G401 (cell line): ENCODE data around the gene CDH26. TPM values are rescaled to one million over a fixed set of nuclear protein-coding genes. Genes with fewer than 3 reads are reported as not detected.
"Not testable (repeated sequence)": the region's sequence is repeated elsewhere in the genome, so short reads cannot be mapped to it uniquely, and the experiment has no call there.

Experiments used
- DNase-seq: peaks from one replicate; pipeline ENCODE4 v3.0.0-alpha.2; 2015; ENCODE audit warnings: low spot score
- in situ Hi-C: cut with HindIII; loops from 2 replicates; pipeline ENCODE4 v1.10.0; 2016; ENCODE audit warnings: low sequenced_read_pairs, mixed read lengths
- total RNA-seq: library from RNA; depleted of rRNA; stranded (reverse); fragments of >200 nt; shearing (Covaris generic); gene quantifications from 2 replicates; pipeline ENCODE4 v1.2.3, GENCODE V29; 2014

The CDH26 gene
- total RNA-seq, 1 experiment from 2014 or later = not detected

DNA sequence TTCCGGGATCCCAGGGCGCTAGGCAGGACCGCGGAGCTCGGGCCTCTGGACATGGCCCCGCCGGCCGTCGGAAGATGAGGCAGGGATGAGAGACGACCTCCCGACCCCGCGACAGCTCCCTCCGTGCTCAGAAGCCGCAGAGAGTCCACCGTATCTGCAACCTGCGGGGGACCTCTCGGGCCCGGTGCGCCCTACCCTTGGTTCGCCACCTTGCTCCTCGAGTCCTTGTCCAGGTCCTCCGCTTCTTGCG lies 18.4 kb upstream of the CDH26 start:
- in situ Hi-C loops = no loop called here
- no peak for DNase-seq

GRCh38 chr20:59940129-59940955 lies 17.9 kb upstream of the CDH26 start, which contains the start of the genes FAM217B and PPP1R3D:
TSS of gene FAM217B (plus strand) at chr20:59940389. CDS start at chr20:59943944, 3,555 bp downstream.
TSS of gene PPP1R3D (minus strand) at chr20:59940305. CDS start at chr20:59939931, 374 bp downstream.
- DNase-seq = peak; percentile 93
- in situ Hi-C loops = no loop called here

DNA sequence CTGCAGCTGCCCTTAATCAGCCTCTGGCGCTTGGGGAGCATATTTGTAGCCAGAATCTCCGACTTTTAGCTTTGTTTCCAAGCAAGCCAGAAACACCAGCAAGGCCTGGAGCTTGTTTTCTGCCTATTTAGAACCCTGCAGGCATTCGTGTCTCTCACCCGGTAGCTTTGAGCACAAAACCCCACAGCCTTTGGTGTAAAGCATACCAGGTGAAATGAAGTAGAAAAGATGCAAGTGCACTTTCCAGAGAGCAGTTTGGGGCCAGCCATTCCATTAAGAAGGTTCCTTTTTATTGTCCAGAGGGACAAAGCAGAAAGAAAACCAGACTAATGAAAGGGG lies 17.3 kb upstream of the CDH26 start:
- in situ Hi-C loops = no loop called here
- no peak for DNase-seq

DNA sequence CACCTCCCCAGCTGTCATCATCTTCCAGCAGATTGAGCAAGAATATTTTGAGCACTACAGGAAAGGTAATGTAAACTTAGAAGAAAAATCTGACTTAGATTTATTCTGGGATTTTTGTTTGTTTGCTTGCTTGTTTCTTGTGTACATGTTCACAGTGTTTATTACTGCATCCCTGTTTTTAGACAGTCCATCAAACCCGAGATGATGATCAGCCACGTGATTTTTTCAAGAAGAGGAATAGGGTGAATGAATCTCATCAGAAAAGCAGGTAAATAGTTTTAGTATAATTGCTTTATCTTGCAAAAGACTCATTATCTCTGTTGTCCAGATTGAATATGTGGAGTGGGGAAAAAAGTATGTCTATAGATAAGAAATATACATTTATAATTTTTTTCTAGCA lies 16.0 kb upstream of the CDH26 start:
- in situ Hi-C loops = no loop called here
- no peak for DNase-seq

GRCh38 chr20:59944726-59945125 lies 13.5 kb upstream of the CDH26 start:
- in situ Hi-C loops = no loop called here

GRCh38 chr20:59945175-59945574 lies 13.0 kb upstream of the CDH26 start:
- in situ Hi-C loops = no loop called here
- DNase-seq = no peak

More at GRCh38 chr20:59944726-59945125, 13.5 kb upstream of the CDH26 start:
- DNase-seq = no peak

DNA sequence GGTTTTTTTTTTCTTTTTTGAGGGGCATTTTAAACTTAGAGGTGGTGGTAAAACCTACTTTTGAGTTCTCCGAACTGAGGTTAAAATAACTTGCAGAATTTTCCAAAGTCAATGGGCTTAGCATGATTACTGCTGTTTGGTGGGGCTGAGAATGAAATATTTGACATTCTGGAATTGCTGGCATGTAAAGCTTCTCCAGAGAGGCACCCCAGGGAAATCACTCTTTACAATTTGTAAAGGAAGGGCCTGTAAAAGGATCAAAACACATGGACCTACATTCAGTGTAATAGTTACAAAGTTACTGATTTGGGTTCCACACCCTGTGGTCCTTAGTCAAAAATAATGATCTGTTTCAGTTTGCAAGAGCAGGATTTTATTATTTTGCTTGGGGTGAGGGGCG lies 12.5 kb upstream of the CDH26 start:
- in situ Hi-C loops = no loop called here
- DNase-seq = no peak

DNA sequence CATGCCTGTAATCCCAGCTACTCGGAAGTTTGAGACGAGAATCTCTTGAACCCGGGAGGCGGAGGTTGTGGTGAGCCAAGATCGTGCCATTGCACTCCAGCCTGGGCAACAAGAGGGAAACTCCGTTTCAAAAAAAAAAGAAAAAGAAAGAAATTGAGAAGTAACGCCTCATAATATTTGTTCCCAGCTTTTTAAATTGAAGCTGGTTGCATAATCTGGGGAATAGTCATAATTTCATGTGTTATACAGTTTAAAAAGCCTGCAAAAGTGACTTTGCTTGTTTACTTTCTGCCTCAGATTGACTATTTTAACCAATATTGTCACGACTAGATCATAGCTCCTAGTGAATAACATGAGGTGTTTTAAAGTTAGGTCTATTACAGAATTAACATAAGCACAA lies 10.8 kb upstream of the CDH26 start:
- in situ Hi-C loops = no loop called here
- no peak for DNase-seq

- in situ Hi-C loops = no loop called here
- no peak for DNase-seq
Measured at GRCh38 chr20:59948212-59948611, 10.0 kb upstream of the CDH26 start.

- DNase-seq = peak; percentile 66
- in situ Hi-C loops = no loop called here
Measured at GRCh38 chr20:59948828-59949720, 9.1 kb upstream of the CDH26 start.

- in situ Hi-C loops = no loop called here
Measured at GRCh38 chr20:59949911-59950310, 8.3 kb upstream of the CDH26 start.

DNA sequence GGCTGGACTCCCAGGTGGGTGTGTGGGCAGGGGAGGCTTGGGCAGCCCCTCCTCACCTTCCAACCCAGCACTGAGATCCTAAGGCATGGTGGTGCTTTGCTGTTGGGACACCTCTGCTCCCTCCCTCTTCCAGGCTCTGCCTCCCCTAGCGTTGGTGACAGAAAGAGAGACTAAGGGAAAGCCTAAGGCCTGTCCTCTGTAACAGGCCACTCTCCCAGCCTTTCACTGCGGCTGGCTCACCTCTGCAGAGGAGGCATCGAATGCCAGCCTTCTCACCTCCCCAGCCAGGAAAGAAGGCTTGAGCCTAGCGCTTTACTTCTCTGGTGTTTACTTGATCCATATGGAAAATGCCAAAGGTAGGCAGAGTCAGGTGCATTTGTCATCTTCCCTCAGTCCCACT lies 3.5 kb upstream of the CDH26 start:
- DNase-seq = no peak
- in situ Hi-C loops = no loop called here

More at GRCh38 chr20:59949911-59950310, 8.3 kb upstream of the CDH26 start:
- no peak for DNase-seq

GRCh38 chr20:59955131-59955796 lies 3.0 kb upstream of the CDH26 start:
- DNase-seq = no peak
- in situ Hi-C loops = no loop called here

DNA sequence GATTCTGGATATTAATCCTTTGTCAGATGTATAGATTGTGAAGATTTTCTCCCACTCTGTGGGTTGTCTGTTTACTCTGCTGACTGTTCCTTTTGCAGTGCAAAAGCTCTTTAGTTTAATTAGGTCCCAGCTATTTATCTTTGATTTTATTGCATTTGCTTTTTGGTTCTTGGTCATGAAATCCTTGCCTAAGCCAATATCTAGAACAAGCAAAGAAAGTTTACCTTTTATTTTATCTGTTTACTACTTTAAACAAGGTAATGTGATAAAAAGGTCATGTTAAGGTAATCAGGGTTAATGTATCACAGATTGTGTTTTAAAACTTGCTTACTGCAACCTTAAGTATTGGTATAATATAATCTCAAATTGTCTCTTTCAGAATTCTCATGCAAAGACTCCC lies 655 bp upstream of the CDH26 start:
- DNase-seq, in situ Hi-C loops: not testable (repeated sequence)

- in situ Hi-C loops = no loop called here
- no peak for DNase-seq
Measured at GRCh38 chr20:59958626-59959025, 403 bp downstream of the CDH26 start.

DNA sequence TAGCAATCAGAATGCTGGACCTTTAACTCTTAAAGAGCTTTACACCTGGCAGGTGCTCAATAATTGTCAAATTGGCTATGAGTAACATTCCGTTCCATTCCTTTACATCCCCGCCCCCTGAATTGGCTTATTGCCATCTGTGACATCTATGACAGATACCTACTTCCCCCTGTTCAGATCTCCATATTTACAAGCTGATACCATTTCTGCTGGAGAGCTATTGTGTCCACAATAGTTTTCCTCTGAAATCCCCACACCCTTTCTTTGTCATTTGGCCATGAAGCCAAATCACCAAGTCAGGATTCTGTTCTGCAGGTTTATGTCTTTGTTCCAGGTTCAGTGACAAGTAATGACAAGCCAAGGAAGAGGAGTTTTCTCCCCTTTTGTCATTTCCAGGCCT lies 3.2 kb downstream of the CDH26 start:
- in situ Hi-C loops = no loop called here
- no peak for DNase-seq

- in situ Hi-C loops = no loop called here
Measured at GRCh38 chr20:59962155-59962554, 3.9 kb downstream of the CDH26 start.

GRCh38 chr20:59966428-59966827 lies 8.2 kb downstream of the CDH26 start:
- in situ Hi-C loops = no loop called here
- no peak for DNase-seq

More at GRCh38 chr20:59962155-59962554, 3.9 kb downstream of the CDH26 start:
- no peak for DNase-seq

GRCh38 chr20:59971428-59971827 lies 13.2 kb downstream of the CDH26 start:
- DNase-seq = no peak
- in situ Hi-C loops = no loop called here
